Measurements from ENCODE around the gene ATXN10. TPM values are rescaled to one million over a fixed set of nuclear protein-coding genes. Genes with fewer than 3 reads are reported as not detected.
"Not testable (repeated sequence)": the region's sequence is repeated elsewhere in the genome, so short reads cannot be mapped to it uniquely, and the experiment has no call there.

Gene ATXN10
- total RNA-seq, 1 experiment from 2014 or later = 135 TPM

- BruUV-seq (replicated peaks); intact Hi-C loops (cut with micrococcal nuclease); CTCF ChIA-PET; ATAC-seq; H3K4me3 ChIP-seq (replicated peaks in 1 of 2; ENCODE audit: low read depth in 1 of 2, low read length in 2 of 2); H4K20me1 ChIP-seq (ENCODE audit: insufficient read depth); POLR2A ChIA-PET; H3K4me1 ChIP-seq (ENCODE audit: control insufficient read depth in 1 of 2, insufficient read depth in 2 of 2, low read length in 2 of 2); H3K79me2 ChIP-seq (ENCODE audit: insufficient read depth, low read length); H3K27ac ChIP-seq (ENCODE audit: low read depth, low read length); H3K9me3 ChIP-seq (ENCODE audit: control insufficient read depth in 1 of 2, insufficient read depth in 1 of 2, low read depth in 1 of 2, low read length in 2 of 2); RAD21 ChIA-PET (ENCODE audit: low non-redundant PET in 1 of 2, low total read pairs in 2 of 2, uncharacterized antibody in 2 of 2, unreplicated experiment in 2 of 2); H2AFZ ChIP-seq (ENCODE audit: low read depth, low read length, poor library complexity, severe bottlenecking); DNase-seq (ENCODE audit: low read depth, low spot score); H3K4me2 ChIP-seq (ENCODE audit: low read length); H3K9me2 ChIP-seq (ENCODE audit: insufficient read depth); H3K9ac ChIP-seq (ENCODE audit: low read length); H3K27me3 ChIP-seq (ENCODE audit: insufficient read depth, low read length): not testable (repeated sequence)
- peak; percentile 84; the same call in 1 of the 2 replicates for TF ChIP-seq CBX3 (IDR thresholded peaks at IDR 0.05; ENCODE audit: low read depth)
- H3K36me3 ChIP-seq (ENCODE audit: control insufficient read depth in 1 of 2, insufficient read depth in 2 of 2, low read length in 2 of 2) = peaks cover 0 to 20% of the 10 kb centered on the region in 2 experiments; a peak in 1 of 4 replicates
These were observed 124.4 kb downstream of the ATXN10 start for GRCh38 chr22:45796009-45796408.

GRCh38 chr22:45799291-45799690, 127.7 kb downstream of the ATXN10 start:
- Histone ChIP-seq H3K4me2 (ENCODE audit: low read length) (no peak overlapping the region), H3K9ac (ENCODE audit: low read length) (no peak overlapping the region), H4K20me1 (ENCODE audit: insufficient read depth) (no peaks in the 10 kb centered on the region), H3K4me3 (replicated peaks in 1 of 2; ENCODE audit: low read depth in 1 of 2, low read length in 2 of 2) (no peak overlapping the region), H3K9me2 (ENCODE audit: insufficient read depth) (no peaks in the 10 kb centered on the region), H2AFZ (ENCODE audit: low read depth, low read length, poor library complexity, severe bottlenecking) (no peak overlapping the region), H3K27me3 (ENCODE audit: insufficient read depth, low read length) (no peaks in the 10 kb centered on the region), H3K36me3 (ENCODE audit: control insufficient read depth in 1 of 2, insufficient read depth in 2 of 2, low read length in 2 of 2) (0 out of 4 replicates have a peak, but pooled peaks cover 0 to 9% of the 10 kb centered on the region in 2 experiments), H3K27ac (ENCODE audit: low read depth, low read length) (no peak overlapping the region), H3K79me2 (ENCODE audit: insufficient read depth, low read length) (0 out of 2 replicates have a peak, but pooled peaks cover 4% of the 10 kb centered on the region), H3K9me3 (ENCODE audit: control insufficient read depth in 1 of 2, insufficient read depth in 1 of 2, low read depth in 1 of 2, low read length in 2 of 2) (peaks cover 0 to 5% of the 10 kb centered on the region in 2 experiments; a peak in 1 of 4 replicates), H3K4me1 (ENCODE audit: control insufficient read depth in 1 of 2, insufficient read depth in 2 of 2, low read length in 2 of 2) (peaks cover 4 to 8% of the 10 kb centered on the region in 2 experiments)
- TF ChIP-seq POLR2AphosphoS5 (IDR thresholded peaks at IDR 0.05; ENCODE audit: low read depth, low read length) = no peak
- TF ChIP-seq CBX3 (IDR thresholded peaks at IDR 0.05; ENCODE audit: low read depth) = no peak
- TF ChIP-seq EGR1 (IDR thresholded peaks at IDR 0.05; ENCODE audit: low read depth) = no peak
- no peak for TF ChIP-seq SP1 (IDR thresholded peaks at IDR 0.05; ENCODE audit: low read depth)
- no peak for TF ChIP-seq ATF3 (IDR thresholded peaks at IDR 0.05)
- no peak for TF ChIP-seq RAD21 (IDR thresholded peaks at IDR 0.05; ENCODE audit: low read depth)
- no peak for TF ChIP-seq FOSL1 (IDR thresholded peaks at IDR 0.05; ENCODE audit: low read depth)
- TF ChIP-seq EZH2 (IDR thresholded peaks at IDR 0.05) = no peak
- CTCF ChIA-PET = no interaction called here
- intact Hi-C loops (cut with micrococcal nuclease) = no loop called here
- RAD21 ChIA-PET (ENCODE audit: low non-redundant PET in 1 of 2, low total read pairs in 2 of 2, uncharacterized antibody in 2 of 2, unreplicated experiment in 2 of 2) = no interaction called here
- DNase-seq (ENCODE audit: low read depth, low spot score) = no peak
- POLR2A ChIA-PET = no interaction called here
- no peak for ATAC-seq
- BruUV-seq (replicated peaks) = no TSS peak
